MM.1S (cell line): ENCODE data around the gene PDGFD.

Experiments
- DNase-seq: peaks from one replicate; pipeline ENCODE4 v3.0.0-alpha.2; 2015
- H2AFZ ChIP-seq: fragments of 300-600 bp; sonication (generic); 2 replicates; pipeline ENCODE4 v1.6.0; 2016; ENCODE audit warnings: antibody characterized with exemption, low read length
- H3F3A ChIP-seq: fragments of 300-600 bp; sonication (generic); 2 replicates; pipeline ENCODE4 v1.6.1; 2016; ENCODE audit warnings: mild to moderate bottlenecking, antibody characterized with exemption, low read length, moderate library complexity, mixed read lengths; ENCODE audit not compliant: insufficient read depth
- H3K27ac ChIP-seq: fragments of 300-600 bp; sonication (generic); 2 replicates; pipeline ENCODE4 v1.5.1; 2016; ENCODE audit warnings: mild to moderate bottlenecking, low read length
- H3K27me3 ChIP-seq: fragments of 300-600 bp; sonication (generic); replicated peaks from 2 replicates; pipeline ENCODE4 v1.6.0; 2016; ENCODE audit warnings: low read length; ENCODE audit not compliant: insufficient read depth
- H3K36me3 ChIP-seq: fragments of 300-600 bp; sonication (generic); replicated peaks from 2 replicates; pipeline ENCODE4 v1.6.1; 2016; ENCODE audit warnings: mild to moderate bottlenecking, low read length, mixed read lengths; ENCODE audit not compliant: insufficient read depth
- H3K4me1 ChIP-seq: fragments of 300-600 bp; sonication (generic); 2 replicates; pipeline ENCODE4 v1.6.1; 2016; ENCODE audit warnings: low read length, mixed read lengths
- H3K4me2 ChIP-seq: fragments of 300-600 bp; sonication (generic); 2 replicates; pipeline ENCODE4 v1.6.0; 2016; ENCODE audit warnings: low read depth, low read length
- H3K4me3 ChIP-seq: fragments of 300-600 bp; sonication (generic); 2 replicates; pipeline ENCODE4 v1.5.1; 2016; ENCODE audit warnings: low read length, mixed read lengths
- H3K79me2 ChIP-seq: fragments of 300-600 bp; sonication (generic); 2 replicates; pipeline ENCODE4 v1.6.1; 2016; ENCODE audit warnings: mixed run types, low read length, mixed read lengths
- H3K9ac ChIP-seq: fragments of 300-600 bp; sonication (generic); 2 replicates; pipeline ENCODE4 v1.6.1; 2016; ENCODE audit warnings: low read length, mixed read lengths
- H3K9me2 ChIP-seq: fragments of 300-600 bp; sonication (generic); replicated peaks from 2 replicates; pipeline ENCODE4 v1.6.1; 2016; ENCODE audit warnings: mild to moderate bottlenecking, low read length, mixed read lengths; ENCODE audit not compliant: insufficient read depth
- H3K9me3 ChIP-seq: fragments of 300-600 bp; sonication (generic); replicated peaks from 2 replicates; pipeline ENCODE4 v1.6.1; 2016; ENCODE audit warnings: mild to moderate bottlenecking, low read length, mixed read lengths; ENCODE audit not compliant: insufficient read depth
- H4K20me1 ChIP-seq: fragments of 300-600 bp; sonication (generic); 2 replicates; pipeline ENCODE4 v1.6.1; 2016; ENCODE audit warnings: mild to moderate bottlenecking, low read length, moderate library complexity, mixed read lengths; ENCODE audit not compliant: insufficient read depth
- EZH2 ChIP-seq: fragments of 300-600 bp; sonication (generic); optimal IDR thresholded peaks from 2 replicates; pipeline ENCODE3; 2017; ENCODE audit warnings: low read depth, mild to moderate bottlenecking, antibody characterized with exemption, low read length, mixed read lengths
- EZH2phosphoT487 ChIP-seq: fragments of 300-600 bp; sonication (generic); IDR thresholded peaks from 2 replicates; pipeline ENCODE4 v1.6.1; 2018; ENCODE audit warnings: antibody characterized with exemption, low read length
- TF ChIP-seq, protein P1 (sequence below): fragments of 300-600 bp; sonication (generic); IDR thresholded peaks from 2 replicates; pipeline ENCODE4 v1.5.1; 2016; ENCODE audit warnings: antibody characterized with exemption, low read length, mixed read lengths

Gene PDGFD

DNA sequence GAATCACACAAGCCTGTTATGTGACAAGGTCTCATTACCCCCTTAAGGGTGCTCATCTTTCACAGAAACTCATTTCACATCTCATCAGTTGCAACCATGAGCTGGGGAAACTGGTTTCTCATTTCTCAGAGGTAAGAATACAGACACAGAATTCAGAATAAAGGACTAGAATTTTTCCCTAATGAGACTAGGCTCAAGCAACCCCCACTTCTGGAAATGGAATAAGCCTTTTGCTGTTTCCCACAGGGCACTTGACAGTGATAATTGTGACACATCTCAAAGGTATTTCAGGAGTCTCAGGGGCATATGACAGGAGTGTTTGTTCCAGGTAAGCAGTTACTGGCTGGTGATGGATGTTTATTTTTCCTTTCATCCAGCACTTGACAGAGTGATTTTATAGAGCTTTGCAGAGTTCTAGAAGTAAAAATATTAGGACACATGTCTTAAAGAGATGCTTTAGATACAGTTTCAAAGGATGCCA lies 240.5 kb downstream of the PDGFD start:
- no peaks in the 10 kb centered on the region for H3K36me3 ChIP-seq
- no peaks in the 10 kb centered on the region for H3K79me2 ChIP-seq
- no peaks in the 10 kb centered on the region for H3K9me3 ChIP-seq
- H3K4me3 ChIP-seq: no peak overlapping the region
- no peaks in the 10 kb centered on the region for H4K20me1 ChIP-seq
- no peaks in the 10 kb centered on the region for H3K27me3 ChIP-seq
- no peak overlapping the region for H3K9ac ChIP-seq
- no peak overlapping the region for H3K4me2 ChIP-seq
- H3K9me2 ChIP-seq: no peaks in the 10 kb centered on the region
- no peaks in the 10 kb centered on the region for H3F3A ChIP-seq
- TF ChIP-seq, protein P1, sequence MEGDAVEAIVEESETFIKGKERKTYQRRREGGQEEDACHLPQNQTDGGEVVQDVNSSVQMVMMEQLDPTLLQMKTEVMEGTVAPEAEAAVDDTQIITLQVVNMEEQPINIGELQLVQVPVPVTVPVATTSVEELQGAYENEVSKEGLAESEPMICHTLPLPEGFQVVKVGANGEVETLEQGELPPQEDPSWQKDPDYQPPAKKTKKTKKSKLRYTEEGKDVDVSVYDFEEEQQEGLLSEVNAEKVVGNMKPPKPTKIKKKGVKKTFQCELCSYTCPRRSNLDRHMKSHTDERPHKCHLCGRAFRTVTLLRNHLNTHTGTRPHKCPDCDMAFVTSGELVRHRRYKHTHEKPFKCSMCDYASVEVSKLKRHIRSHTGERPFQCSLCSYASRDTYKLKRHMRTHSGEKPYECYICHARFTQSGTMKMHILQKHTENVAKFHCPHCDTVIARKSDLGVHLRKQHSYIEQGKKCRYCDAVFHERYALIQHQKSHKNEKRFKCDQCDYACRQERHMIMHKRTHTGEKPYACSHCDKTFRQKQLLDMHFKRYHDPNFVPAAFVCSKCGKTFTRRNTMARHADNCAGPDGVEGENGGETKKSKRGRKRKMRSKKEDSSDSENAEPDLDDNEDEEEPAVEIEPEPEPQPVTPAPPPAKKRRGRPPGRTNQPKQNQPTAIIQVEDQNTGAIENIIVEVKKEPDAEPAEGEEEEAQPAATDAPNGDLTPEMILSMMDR: no peak
- TF ChIP-seq EZH2phosphoT487: no peak
- no peak for TF ChIP-seq EZH2
- no peak for DNase-seq
- H2AFZ ChIP-seq: no peak overlapping the region
- H3K4me1 ChIP-seq: peaks cover 12% of the 10 kb centered on the region
- no peak overlapping the region for H3K27ac ChIP-seq

DNA sequence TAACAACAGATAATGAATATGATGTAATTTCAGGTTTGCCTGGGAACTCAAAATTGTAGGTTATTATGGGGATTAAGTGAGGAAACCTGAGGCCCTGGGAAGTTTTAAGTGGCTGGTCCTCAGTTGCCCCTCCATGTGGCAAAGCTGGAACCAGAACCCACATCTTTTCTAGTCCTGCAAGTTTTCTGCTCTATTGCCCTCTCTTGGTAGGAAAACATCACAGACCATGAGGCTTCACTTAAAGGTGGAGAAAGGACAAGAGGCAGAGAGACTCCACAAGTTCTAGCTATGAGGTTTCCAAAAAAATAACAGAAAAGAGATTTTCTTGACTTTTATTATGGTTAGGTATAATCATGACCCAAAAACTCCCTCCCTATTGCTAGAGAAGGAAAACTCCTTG lies 243.0 kb downstream of the PDGFD start:
- no peaks in the 10 kb centered on the region for H3K9me3 ChIP-seq
- H3F3A ChIP-seq: no peaks in the 10 kb centered on the region
- no peak for DNase-seq
- no peaks in the 10 kb centered on the region for H4K20me1 ChIP-seq
- no peaks in the 10 kb centered on the region for H3K36me3 ChIP-seq
- H3K9me2 ChIP-seq: no peaks in the 10 kb centered on the region
- H3K9ac ChIP-seq: no peak overlapping the region
- H3K4me3 ChIP-seq: no peak overlapping the region
- no peaks in the 10 kb centered on the region for H3K27me3 ChIP-seq
- no peaks in the 10 kb centered on the region for H3K79me2 ChIP-seq
- no peak overlapping the region for H2AFZ ChIP-seq
- no peak overlapping the region for H3K27ac ChIP-seq
- peaks cover 10% of the 10 kb centered on the region for H3K4me1 ChIP-seq
- TF ChIP-seq EZH2 (no peak), EZH2phosphoT487 (no peak)
- TF ChIP-seq, protein P1: peak; percentile 15
- H3K4me2 ChIP-seq: no peak overlapping the region

DNA sequence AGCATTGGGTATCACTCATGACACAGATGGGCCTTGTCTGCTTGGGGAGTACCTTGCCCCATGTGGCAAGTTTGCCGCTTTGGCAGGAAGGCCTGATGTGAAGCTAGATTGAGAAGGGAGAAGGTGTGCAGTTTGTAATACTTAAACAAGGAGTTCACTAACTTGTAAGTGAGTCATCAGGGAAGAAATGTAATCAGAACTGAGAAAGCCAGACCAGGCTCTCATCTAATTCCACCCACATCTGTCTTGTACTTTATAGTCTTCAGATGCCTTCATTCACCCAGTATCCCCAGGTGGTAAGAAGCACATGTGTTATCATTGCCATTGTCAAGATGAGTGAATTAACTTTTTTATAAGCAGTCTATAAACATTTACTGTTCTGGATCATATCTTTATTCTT lies 243.5 kb downstream of the PDGFD start:
- H3K36me3 ChIP-seq: no peaks in the 10 kb centered on the region
- H3K27ac ChIP-seq: no peak overlapping the region
- no peaks in the 10 kb centered on the region for H3F3A ChIP-seq
- TF ChIP-seq EZH2: no peak
- TF ChIP-seq, protein P1: no peak
- no peak for TF ChIP-seq EZH2phosphoT487
- no peaks in the 10 kb centered on the region for H4K20me1 ChIP-seq
- no peaks in the 10 kb centered on the region for H3K79me2 ChIP-seq
- peaks cover 10% of the 10 kb centered on the region for H3K4me1 ChIP-seq
- no peak overlapping the region for H3K9ac ChIP-seq
- DNase-seq: no peak
- H3K9me3 ChIP-seq: no peaks in the 10 kb centered on the region
- H3K4me2 ChIP-seq: no peak overlapping the region
- H2AFZ ChIP-seq: no peak overlapping the region
- no peak overlapping the region for H3K4me3 ChIP-seq
- H3K9me2 ChIP-seq: no peaks in the 10 kb centered on the region
- H3K27me3 ChIP-seq: no peaks in the 10 kb centered on the region

DNA sequence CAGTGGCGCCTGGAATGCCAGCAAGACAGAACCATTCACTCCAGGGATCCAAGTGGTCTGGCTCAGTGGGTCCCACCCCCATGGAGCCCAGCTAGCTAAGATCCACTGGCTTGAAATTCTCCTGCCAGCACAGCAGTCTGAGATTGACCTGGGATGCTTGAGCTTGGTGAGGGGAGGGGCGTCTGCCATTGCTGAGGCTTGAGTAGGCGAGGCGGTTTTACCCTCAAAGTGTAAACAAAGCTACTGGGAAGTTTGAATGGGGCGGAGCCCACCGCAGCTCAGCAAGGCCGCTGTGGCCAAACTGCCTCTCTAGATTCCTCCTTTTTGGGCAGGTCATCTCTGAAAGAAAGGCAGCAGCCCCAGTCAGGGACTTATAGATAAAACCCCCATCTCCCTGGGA lies 253.2 kb downstream of the PDGFD start:
- H3K36me3 ChIP-seq: no peaks in the 10 kb centered on the region
- H3K4me1 ChIP-seq: 0 out of 2 replicates have a peak, but pooled peaks cover 14% of the 10 kb centered on the region
- no peak overlapping the region for H3K27ac ChIP-seq
- no peak overlapping the region for H3K9ac ChIP-seq
- no peak overlapping the region for H3K4me3 ChIP-seq
- H3K79me2 ChIP-seq: no peaks in the 10 kb centered on the region
- H3K9me2 ChIP-seq: no peaks in the 10 kb centered on the region
- no peaks in the 10 kb centered on the region for H4K20me1 ChIP-seq
- TF ChIP-seq EZH2phosphoT487 (no peak), EZH2 (no peak)
- TF ChIP-seq, protein P1: no peak
- H3K4me2 ChIP-seq: no peak overlapping the region
- no peaks in the 10 kb centered on the region for H3K9me3 ChIP-seq
- H3K27me3 ChIP-seq: no peaks in the 10 kb centered on the region
- no peaks in the 10 kb centered on the region for H3F3A ChIP-seq
- H2AFZ ChIP-seq: no peak overlapping the region
- DNase-seq: no peak
